Hematopoietic multipotent progenitor cell treated with erythropoietin and hydrocortisone succinate and interleukin-3 and kit ligand, for 6 days (in vitro differentiated cells): Measurements from ENCODE around the gene ROR2.

Experiments used
- DNase-seq: peaks from one replicate; pipeline ENCODE4 v3.0.0-alpha.2; 2015

ROR2 gene

DNA sequence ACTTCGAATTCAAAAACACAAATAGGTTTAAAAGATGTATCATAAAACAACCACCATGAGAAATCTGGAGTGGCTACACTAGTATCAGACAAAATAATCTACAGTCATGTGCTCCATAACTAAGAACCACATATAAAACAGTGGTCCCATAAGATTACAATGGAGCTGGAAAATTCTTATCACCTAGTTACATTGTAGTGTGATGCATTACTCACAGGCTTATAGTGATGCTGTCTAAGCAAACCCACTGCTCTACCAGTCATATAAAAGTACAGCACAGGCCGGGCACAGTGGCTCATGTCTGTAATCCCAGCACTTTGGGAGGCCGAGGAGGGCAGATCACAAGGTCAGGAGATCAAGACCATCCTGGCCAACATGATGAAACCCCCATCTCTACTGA lies 160.1 kb downstream of the ROR2 start:
- peak; percentile 15 for DNase-seq

DNA sequence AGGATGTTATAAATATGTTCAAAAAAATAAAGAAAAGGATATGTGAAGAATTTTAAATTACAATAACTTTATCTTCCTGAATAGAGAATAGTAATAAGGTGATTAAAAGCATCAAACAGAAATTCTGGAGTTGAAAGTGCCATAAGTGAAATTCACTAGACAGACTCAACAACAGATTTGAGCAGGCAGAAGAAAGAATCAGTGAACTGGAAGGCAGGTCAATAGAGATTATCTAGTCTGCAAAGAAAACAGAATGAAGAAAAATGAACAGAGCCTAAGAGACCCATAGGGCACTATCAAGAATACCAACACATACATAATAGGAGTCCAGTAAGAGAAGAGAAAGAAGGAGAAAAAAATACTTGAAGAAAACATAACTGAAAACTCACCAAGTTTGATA lies 162.1 kb downstream of the ROR2 start:
- DNase-seq: no peak

GRCh38 chr9:91786132-91786896 lies 163.7 kb downstream of the ROR2 start:
- peak; percentile 38 for DNase-seq

DNA sequence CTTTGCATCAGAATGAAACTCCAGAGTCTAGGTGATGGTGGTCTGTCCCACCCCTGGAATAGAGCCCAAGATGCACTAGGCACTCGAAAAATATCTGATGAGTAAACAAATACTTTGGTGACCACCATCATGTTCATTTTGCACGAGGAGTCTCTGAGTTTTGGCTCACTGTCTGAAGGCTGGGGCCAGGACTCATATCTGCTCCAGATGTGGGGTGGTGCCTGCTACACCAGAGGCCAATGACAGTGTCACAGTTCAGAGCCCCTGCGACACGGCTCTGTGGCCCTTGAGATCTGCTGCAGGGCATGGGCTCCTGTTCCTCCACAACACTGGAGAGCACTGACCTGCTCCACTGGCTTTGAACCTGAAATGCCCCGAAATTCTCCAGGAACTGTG lies 164.6 kb downstream of the ROR2 start:
- peak; percentile 56 for DNase-seq

DNA sequence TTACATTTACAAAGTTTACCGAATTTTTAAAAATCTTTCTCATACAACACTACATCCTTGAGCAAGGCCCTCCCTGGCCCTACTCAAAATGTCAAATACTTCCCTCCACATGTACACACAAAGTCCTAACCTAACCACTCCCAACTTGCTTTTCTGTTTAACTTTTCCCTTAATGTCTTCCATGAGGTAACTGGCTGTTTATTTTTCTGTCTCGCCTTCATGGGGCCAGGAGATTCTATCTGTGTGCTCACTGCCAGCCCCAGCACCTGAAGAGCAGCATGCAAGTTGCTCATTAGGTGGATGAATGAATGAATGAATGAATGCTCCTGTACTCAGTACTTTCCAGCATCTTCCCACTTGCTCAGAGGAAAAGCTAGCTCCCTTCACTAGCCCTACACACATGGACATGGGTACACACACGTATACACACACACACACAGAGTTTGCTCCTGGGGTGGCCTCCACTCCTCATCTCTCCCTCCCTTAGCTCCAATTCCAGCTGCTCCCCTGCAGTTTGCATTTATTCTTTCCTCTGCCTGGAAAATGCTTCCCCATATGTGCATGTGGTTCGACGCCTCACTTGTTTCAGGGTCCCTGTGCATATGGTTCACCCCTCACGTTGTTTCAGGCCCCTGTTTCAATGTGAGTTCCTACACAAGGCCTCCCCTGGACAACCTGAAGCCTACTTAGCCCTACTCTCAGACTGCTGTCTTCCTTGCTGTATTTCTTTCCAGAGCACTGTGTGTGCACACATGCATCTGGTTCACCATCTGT lies 165.2 kb downstream of the ROR2 start:
- no peak for DNase-seq

DNA sequence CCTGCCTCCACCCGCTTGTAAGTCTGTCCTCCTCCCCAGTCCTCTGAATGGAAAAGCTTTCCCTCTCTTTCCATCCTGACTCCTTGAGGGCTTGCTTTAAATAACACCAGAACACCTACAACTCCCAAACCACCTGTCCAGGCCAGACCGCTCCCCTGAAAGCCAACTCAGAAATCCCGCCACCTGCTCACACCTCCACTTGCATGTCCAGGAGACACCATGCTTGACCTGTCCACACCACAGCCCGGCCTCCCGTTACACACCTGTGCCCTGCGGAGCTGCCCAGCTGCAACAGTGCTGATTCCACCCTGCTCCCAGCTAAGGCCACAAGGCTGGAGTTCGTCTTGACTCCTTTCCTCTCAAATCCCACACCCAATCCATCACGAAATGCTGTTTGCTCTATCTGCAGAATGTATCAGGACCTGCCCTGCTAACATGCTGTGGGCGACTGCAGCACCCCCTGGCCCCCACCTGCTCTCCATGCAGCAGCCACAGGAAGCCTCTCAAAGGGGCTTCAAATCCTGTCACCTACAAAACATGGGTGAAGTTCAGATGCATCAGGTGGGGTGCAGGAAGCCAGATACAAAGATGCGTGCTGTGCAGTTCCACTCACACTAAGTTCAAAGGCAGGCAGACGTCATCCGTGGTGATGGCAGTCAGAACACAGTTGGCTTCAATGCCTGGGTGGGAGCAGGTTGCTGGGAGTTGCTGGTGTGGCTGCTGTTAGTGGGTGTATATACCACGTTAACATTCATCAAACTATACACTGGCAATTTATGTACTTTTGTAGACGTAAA lies 166.0 kb downstream of the ROR2 start:
- no peak for DNase-seq

- DNase-seq: no peak
These were observed 166.6 kb downstream of the ROR2 start for GRCh38 chr9:91783411-91783810.

- no peak for DNase-seq
These were observed 167.3 kb downstream of the ROR2 start for GRCh38 chr9:91782708-91783214.

GRCh38 chr9:91781906-91782305 lies 168.1 kb downstream of the ROR2 start:
- no peak for DNase-seq

- no peak for DNase-seq
These were observed 168.9 kb downstream of the ROR2 start for GRCh38 chr9:91781116-91781515.

GRCh38 chr9:91778031-91778430 lies 172.0 kb downstream of the ROR2 start:
- DNase-seq: no peak

DNA sequence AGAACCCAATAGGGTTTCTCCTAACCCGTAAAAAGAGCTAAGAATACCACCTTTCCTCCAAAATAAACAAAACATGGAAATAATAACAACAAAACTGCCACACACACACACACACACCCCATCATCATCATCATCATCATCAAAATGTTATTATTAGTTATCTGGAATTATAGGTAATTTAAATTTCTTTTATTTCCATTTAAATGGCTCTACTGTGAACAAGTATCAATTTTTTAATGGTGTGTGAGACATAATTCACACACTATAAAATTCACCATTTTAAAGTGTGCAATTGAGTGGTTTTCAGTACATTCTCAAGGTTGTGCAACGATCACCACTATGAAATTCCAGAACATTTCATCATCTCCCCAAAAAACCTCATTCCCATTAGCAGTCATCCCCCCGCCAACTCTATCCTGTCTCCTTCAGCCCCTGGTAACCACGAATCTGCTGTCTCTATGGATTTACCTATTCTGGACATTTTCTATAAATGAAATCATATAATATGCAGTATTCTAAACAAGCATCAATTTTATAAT lies 172.7 kb downstream of the ROR2 start:
- no peak for DNase-seq

DNA sequence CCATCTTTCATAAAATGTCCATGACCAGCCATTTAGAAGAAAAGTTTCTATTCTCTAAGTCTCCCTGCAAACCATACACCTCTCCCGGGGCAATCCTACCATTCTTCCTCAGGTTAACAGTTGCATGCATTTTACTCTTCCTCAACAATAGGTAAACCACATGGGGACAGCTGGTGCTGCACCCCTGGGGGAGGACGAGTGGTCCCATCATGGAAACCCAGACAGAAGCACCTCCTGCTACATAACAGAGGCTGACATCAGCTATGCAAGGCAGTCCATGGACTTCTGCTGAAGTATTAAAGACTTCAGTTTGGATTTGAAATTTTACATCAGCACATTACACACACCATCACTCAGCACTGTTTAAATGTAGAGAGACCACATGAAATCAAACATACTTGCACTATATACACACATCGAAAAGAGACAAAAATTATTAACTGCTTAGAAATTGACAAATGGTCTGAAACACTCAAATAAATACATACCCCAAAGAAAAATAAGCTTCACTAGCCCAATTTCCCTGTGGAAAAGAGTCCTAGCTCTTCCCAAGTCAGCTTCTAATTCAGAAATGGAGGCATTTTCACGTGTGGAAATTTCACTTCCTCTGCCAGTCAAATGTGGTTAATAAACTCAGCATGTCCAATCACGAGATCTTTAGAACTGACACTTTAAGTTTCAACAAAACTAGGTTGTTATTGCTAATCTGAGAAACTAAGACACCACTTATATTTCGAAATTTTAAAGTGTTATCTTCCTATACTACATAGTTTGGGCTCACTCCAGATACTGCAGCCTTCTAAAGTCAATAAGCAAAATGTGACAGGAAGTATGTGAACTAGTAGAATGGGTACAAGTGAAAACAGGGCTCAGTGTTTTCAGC lies 173.4 kb downstream of the ROR2 start:
- peak; percentile 26 for DNase-seq

DNA sequence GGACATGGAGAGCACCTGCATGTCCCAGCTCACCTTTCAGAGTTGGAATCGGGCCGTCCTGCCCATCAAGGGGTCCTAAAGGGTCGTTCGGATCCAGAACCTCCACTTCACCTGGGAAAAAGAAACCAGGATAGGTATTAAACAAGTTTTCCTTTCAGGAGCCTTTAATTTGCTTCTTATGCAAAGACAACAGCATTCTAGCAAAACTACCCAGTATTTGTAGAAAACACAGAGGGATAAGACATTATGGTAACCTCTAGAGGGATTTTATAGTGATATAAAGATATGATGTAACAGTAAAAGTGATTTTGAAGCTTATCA lies 174.4 kb downstream of the ROR2 start:
- no peak for DNase-seq

GRCh38 chr9:91775011-91775707 lies 174.9 kb downstream of the ROR2 start:
- peak; percentile 83 for DNase-seq

DNA sequence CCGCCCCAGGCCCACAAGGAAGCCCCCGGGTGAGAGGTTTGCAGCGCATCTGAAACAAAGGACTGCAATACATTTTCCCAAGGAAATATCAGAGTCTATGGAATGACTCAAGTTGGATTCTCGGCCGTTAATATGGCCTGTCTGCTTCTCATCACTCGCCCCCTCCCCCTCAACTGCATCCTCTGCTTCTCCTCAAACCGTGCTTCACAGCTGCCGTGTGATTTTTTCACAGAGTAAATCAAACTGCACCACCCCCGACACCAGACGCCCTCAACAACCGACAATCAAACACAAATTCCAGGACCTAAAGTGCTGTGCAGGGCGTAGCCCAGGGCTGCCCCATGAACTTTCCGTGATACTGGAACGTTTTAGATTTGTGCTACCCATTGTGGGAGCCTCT lies 176.9 kb downstream of the ROR2 start:
- DNase-seq: no peak

- DNase-seq: no peak
These were observed 178.2 kb downstream of the ROR2 start for GRCh38 chr9:91771864-91772263.

- no peak for DNase-seq
These were observed 179.0 kb downstream of the ROR2 start for GRCh38 chr9:91771027-91771426.

GRCh38 chr9:91770229-91770628 lies 179.8 kb downstream of the ROR2 start:
- no peak for DNase-seq

DNA sequence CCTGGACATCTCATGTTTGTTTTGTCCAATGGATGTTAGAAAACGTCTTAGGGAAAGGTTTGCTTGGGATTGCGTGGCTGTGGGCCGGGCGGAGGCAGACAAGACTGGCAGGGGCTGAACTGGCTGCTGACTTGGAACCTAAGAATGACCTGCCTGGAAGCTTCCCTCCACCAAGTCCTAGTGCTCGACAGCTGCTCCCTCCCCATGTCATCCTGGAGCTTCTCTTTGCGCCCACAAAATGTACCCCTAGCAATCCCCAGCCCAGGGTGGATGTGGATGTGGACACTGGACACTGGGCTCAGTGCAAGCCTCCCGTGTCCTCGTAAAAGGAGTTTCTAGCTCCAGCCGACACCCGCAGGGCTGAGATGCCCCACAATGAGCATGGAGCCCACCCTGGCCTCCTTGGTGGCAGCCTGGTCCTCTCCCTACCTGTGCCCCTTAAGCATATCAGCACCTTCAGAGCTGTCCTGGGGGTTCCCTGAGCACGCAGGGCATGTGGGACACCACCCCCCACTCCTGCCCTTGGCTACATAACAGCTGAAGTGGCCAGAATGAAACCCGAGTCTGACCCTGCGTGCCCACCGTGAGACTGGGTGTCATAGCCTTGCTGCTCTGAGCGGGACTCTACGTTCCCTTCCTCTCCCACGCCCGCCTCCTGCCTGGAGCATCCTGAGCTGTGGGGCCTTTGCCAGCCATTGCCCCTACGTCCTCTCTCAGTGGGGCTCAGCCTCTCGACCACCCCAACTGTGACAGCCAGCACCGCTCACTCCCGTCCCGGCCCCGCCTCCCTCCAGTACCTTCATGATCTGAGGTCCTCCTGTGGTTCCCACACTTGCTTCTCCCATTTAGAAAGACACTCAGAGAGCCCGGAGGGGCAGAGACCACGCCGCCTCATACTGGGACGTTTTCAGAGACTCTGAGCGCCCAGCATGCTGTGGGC lies 180.8 kb downstream of the ROR2 start:
- DNase-seq: no peak
